ENCODE results near the gene METTL8.
"Not testable (repeated sequence)": the region's sequence is repeated elsewhere in the genome, so short reads cannot be mapped to it uniquely, and the experiment has no call there.

Gene METTL8

DNA sequence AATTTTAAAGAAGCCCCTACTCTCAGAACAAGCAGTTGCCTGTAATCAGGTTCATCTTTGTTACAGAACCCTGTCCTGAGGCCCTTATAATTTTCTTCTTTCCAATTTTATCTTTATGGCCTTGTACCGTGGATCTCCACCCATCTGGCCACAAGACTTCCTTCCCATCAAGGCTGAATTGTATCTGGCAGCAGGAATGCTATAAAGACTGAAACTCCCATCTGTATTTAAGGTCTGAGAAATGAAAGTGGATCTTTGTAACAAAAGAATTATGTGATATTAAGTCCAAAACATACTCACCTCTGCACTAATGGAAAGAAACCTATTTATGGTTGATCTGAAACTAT, 91.8 kb downstream of the METTL8 start:
- no peak for DNase-seq

DNA sequence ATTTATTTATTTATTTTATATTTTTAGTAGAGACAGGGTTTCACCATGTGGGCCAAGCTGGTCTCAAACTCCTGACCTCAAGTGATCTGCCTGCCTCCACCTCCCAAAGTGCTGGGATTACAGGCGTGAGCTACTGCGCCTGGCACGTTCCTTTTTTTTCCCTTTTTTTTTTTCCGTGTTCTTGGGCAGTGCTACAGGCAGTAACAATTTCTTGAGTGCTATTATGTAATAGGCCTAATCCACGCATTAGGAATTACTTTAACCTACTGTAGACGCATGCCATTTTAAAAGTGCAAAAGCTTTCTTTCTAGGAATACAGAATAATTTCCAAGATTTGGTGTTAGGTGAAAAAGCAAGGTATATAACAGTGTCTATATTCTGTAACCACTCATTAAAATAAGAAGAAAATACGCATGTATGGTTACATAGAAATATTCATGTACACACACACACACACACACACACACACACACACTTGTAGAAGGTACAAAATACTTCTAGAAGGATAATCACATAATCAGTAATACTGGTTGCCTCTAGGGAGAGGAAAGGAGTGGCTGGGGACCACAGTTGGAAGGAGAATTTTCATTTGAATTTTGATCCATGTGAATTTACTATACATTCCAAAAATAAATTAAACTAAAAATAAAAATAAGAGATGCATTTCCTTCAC, 92.3 kb downstream of the METTL8 start:
- no peak for DNase-seq

GRCh38 chr2:171334946-171335345, 98.8 kb downstream of the METTL8 start:
- no peak for DNase-seq

GRCh38 chr2:171334171-171334570, 99.6 kb downstream of the METTL8 start:
- no peak for DNase-seq

DNA sequence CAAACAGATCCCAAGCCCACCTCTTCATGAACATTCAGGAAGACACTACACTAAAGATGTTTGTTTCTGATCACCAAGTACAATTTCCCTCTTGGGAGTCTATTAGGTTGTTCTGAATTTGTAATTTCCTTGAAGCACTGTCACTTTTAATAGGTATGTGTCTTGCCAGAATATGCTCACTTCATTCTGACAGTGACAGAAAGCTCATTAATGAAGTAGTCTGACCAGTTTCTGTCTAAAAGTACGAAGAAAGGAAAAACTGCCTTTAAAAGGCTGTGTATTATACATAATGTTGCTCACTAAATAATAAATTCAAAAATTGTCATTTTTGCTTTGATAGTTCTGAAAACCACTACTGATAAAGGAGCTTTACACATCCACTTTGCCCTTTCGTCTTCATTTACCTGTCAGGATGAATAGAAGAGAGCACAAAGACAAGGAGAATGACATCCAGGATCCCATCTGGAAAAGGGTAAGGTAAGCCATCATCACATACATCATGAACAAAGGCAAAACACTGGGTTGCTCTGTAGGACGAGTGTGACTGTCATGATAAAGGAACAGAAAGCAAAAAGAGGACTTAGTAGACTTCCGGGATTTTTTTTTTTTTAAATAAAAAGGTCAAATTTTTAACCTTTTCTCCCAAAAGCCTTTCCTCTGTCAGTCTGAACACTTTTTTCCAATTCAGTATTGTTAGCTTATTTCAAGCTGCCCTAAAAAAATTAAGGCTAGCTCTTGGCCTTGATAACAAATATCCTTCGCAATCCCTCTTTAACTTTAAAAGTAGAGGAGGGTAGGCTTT, 103.4 kb downstream of the METTL8 start:
- DNase-seq = no peak

DNA sequence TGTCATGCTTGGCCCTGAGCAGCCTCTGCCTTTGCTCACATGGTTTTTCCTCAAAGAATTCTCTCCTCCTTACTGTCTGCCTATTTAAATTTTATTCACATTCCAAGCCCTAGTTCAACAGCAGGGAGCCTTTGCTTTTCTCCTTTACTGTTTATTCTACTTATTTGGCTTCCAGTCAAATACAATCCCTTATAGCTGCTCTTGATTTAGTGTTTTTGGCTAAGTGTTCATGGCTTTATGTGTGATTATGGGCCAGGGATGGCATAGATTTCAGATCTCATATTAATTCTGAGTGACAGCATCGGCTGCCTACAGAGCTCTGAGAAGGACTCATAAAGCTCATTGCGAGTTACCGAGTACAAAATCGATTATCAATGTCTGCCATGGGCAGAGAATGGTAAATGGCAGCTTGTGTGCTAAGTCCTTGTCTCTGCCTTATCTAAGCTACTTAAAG, 106.7 kb downstream of the METTL8 start:
- no peak for DNase-seq

DNA sequence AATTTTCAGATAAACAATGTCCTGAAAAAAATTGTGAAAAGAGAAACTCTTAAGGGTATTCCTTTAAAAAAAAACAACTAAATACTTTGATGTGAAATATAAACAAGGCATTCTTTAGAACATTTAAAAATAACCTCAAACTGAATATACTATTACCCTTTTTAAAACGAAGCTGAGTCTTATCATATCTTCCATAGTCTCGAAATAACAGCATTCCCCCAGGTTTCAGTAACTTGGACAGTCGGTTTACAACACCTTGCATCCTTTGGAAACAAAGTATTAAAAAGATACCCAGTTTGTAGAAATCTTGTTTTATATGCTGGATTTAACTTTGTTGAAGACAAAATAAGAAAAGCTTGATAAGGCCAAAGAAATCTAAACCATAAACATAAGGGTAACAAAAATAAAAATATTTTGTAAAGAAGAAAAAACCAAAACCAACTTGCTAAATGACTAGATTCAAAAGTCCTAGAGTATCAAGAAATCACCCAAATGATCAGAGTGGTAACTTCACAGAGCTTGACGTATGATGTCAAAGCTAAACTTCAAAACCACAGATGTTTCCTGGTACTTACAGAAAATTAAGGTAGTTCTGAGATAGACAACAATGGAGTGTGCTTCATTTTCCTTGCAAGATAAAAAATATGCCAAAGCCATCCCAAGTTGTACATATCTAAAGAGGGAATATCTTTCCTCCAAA, 107.8 kb downstream of the METTL8 start:
- no peak for DNase-seq

- DNase-seq = no peak
Observed at GRCh38 chr2:171323971-171324528, 109.7 kb downstream of the METTL8 start.

DNA sequence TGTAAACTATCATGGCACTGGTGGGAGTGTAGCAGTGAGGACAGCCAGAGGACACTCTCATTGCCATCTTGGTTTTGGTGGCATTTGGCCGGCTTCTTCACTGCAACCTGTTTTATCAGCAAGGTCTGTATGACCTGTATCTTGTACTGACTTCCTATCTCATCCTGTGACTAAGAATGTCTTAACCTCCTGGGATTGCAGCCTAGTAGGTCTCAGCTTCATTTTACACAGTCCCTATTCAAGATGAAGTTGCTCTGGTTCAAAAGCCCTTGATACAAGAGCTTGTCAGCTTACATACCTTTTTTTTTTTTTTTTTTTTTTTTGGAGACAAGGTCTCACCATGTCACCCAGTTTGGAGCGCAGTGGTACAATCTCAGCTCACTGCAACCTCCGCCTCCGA, 110.9 kb downstream of the METTL8 start:
- no peak for DNase-seq

- DNase-seq = no peak
Observed at GRCh38 chr2:171320731-171321130, 113.1 kb downstream of the METTL8 start.

DNA sequence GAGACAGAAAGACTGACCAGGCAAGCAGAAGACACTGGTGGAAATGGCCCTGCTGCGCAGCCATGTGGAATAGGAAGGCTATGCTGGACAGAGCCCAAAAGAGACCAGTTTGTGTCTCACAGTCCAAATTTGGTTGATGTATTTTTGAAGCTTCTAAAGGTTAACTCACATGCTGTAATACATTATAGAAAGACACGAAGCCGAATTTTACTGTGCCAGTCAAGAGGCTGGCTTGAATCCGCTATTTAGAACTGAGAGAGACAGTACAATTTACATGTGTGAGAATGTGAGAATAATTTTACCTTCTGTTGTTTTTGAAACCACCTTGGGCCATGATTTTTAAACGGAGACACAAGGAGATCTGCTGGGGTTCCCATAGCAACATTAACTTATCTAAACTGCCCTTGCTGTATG, 113.6 kb downstream of the METTL8 start:
- no peak for DNase-seq

DNA sequence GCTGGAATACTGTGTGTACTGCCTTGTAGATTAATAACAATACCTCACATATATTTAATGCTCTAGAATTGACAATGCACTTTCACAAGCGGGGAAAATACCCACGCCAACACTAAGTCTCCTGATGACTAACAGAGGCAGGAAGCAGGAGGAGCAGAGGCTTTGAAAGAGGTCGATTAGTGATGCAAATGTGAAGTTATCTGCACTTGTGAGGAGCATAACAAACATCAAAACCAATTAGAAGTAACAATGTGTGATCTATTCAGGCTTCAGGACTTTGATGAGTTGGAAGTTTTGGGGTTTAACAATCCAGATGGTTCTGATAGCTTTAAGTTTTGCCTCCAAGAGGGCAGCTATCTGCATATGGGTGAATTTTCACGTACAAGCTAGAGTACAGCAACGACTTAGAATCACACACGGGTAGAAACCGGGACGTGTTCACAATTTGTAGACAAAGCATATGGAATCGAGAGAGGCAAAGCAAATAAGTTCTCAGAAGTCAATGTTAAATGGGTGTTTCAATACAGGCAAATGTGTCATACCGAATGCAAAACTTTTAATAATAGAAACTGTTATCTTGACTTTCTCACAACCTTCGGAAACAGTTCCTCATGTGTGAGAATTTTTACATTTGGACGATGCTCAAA, 114.5 kb downstream of the METTL8 start:
- no peak for DNase-seq

- no peak for DNase-seq
Observed at GRCh38 chr2:171318463-171318934, 115.3 kb downstream of the METTL8 start.

- no peak for DNase-seq
Observed at GRCh38 chr2:171317492-171318125, 116.2 kb downstream of the METTL8 start.

- no peak for DNase-seq
Observed at GRCh38 chr2:171316755-171317337, 116.9 kb downstream of the METTL8 start.

GRCh38 chr2:171316220-171316619, 117.6 kb downstream of the METTL8 start:
- no peak for DNase-seq

GRCh38 chr2:171315781-171316180, 118.0 kb downstream of the METTL8 start:
- no peak for DNase-seq

DNA sequence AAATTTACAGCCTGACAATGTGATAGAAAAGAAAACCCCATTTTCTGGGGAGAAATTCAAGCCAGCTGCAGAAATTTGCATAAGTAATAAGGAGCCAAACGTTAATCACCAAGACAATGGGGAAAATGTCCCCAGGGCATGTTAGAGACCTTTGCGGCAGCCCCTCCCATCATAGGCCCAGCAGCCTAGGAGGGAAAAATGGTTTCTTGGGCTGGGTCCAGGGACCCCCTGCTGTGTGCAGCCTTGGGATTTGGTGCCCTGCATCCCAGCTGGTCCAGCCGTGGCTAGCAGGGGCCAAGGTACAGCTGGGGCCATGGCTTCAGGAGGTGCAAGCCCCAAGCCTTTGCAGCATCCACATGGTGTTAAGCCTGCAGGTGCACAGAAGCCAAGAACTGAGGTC, 121.6 kb downstream of the METTL8 start:
- DNase-seq = not testable (repeated sequence)

GRCh38 chr2:171311589-171311988, 122.2 kb downstream of the METTL8 start:
- not testable (repeated sequence) for DNase-seq

- no peak for DNase-seq
Observed at GRCh38 chr2:171310889-171311288, 122.9 kb downstream of the METTL8 start.

DNA sequence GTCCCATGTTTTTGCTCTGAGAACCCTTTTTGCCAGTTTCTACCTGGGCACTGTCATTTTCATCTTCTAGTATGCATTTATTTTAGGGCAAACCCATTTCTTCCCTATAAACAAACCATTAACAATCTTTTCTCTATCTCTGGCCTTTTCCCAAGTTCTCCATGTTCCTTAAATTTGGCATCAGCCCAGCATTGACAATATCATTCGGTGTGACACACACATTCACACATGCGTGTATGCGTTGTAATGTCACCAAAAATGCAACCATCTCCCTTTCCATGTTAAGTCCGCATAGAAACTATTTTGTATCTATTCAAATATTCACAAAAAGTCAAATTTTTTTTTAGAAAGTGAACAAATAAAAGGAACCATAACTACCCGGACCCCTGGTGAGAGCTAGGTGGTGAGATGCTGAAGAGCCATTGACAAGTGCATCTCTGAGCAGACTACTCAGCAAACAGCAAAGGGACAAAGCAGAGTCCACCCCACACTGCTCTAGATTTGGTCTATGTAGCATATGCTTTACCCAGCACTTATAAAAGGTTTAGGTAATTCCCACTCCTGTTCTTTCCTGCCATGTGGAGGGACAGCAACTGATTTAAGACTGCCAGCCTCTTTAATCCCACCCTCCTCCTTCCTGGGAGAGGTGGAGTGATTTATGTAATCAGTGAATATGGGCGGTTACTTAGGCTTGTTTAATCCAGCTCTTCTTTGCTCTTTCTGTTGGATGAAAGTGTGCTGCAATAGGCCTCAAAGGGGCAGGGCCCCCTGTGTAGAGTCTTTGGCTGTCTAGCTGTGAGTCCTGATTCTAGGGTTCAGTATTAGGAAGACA, 124.1 kb downstream of the METTL8 start:
- no peak for DNase-seq

Data from GOT3 (cell line).